ENCODE measurements around the gene MED13.

The MED13 gene

DNA sequence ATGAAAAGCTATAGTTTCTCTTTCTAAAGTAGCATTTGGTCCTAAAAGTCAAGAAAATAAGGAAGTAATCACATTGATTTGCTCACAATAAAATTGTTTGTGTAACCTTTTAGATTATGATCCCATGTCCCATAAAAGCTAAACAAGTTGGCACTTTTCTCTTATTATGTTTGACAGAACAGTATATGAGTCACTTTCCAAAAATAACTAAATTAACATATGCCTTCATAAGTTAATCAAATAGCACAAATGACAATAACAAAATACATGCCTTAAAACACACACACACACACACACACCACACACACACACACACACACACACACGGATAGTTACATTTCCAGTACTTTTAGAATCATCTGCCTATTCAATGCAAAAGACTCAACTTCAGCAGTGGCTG lies 2.8 kb downstream of the MED13 start (continued):
- 0 out of 2 replicates have a peak, but pooled peaks have one; percentile 21 for TF ChIP-seq MYNN (tag by site-specific recombination; IDR thresholded peaks at IDR 0.05; ENCODE audit: borderline replicate concordance)
- TF ChIP-seq ZNF837 (tag by site-specific recombination; IDR thresholded peaks at IDR 0.05), result no peak
- TF ChIP-seq, protein P1, sequence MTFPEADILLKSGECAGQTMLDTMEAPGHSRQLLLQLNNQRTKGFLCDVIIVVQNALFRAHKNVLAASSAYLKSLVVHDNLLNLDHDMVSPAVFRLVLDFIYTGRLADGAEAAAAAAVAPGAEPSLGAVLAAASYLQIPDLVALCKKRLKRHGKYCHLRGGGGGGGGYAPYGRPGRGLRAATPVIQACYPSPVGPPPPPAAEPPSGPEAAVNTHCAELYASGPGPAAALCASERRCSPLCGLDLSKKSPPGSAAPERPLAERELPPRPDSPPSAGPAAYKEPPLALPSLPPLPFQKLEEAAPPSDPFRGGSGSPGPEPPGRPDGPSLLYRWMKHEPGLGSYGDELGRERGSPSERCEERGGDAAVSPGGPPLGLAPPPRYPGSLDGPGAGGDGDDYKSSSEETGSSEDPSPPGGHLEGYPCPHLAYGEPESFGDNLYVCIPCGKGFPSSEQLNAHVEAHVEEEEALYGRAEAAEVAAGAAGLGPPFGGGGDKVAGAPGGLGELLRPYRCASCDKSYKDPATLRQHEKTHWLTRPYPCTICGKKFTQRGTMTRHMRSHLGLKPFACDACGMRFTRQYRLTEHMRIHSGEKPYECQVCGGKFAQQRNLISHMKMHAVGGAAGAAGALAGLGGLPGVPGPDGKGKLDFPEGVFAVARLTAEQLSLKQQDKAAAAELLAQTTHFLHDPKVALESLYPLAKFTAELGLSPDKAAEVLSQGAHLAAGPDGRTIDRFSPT (tag by site-specific recombination; IDR thresholded peaks at IDR 0.05), result peak; percentile 16; the same call in 1 of the 2 replicates
- TF ChIP-seq ZNF19 (tag by site-specific recombination; IDR thresholded peaks at IDR 0.05; ENCODE audit: low read depth), result no peak
- TF ChIP-seq, protein P2, sequence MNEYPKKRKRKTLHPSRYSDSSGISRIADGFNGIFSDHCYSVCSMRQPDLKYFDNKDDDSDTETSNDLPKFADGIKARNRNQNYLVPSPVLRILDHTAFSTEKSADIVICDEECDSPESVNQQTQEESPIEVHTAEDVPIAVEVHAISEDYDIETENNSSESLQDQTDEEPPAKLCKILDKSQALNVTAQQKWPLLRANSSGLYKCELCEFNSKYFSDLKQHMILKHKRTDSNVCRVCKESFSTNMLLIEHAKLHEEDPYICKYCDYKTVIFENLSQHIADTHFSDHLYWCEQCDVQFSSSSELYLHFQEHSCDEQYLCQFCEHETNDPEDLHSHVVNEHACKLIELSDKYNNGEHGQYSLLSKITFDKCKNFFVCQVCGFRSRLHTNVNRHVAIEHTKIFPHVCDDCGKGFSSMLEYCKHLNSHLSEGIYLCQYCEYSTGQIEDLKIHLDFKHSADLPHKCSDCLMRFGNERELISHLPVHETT (tag by site-specific recombination; IDR thresholded peaks at IDR 0.05), result peak; percentile 81
- no peak for TF ChIP-seq ZNF426 (tag by site-specific recombination; IDR thresholded peaks at IDR 0.05)
- TF ChIP-seq, protein P3, sequence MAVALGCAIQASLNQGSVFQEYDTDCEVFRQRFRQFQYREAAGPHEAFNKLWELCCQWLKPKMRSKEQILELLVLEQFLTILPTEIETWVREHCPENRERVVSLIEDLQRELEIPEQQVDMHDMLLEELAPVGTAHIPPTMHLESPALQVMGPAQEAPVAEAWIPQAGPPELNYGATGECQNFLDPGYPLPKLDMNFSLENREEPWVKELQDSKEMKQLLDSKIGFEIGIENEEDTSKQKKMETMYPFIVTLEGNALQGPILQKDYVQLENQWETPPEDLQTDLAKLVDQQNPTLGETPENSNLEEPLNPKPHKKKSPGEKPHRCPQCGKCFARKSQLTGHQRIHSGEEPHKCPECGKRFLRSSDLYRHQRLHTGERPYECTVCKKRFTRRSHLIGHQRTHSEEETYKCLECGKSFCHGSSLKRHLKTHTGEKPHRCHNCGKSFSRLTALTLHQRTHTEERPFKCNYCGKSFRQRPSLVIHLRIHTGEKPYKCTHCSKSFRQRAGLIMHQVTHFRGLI (tag by site-specific recombination; IDR thresholded peaks at IDR 0.05), result no peak
- TF ChIP-seq, protein P4, sequence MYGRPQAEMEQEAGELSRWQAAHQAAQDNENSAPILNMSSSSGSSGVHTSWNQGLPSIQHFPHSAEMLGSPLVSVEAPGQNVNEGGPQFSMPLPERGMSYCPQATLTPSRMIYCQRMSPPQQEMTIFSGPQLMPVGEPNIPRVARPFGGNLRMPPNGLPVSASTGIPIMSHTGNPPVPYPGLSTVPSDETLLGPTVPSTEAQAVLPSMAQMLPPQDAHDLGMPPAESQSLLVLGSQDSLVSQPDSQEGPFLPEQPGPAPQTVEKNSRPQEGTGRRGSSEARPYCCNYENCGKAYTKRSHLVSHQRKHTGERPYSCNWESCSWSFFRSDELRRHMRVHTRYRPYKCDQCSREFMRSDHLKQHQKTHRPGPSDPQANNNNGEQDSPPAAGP (tag by site-specific recombination; IDR thresholded peaks at IDR 0.05), result no peak
- no peak for TF ChIP-seq ZNF561 (tag by site-specific recombination; IDR thresholded peaks at IDR 0.05; ENCODE audit: borderline replicate concordance)
- TF ChIP-seq ZBTB17 (tag by site-specific recombination; IDR thresholded peaks at IDR 0.05), result peak; percentile 43; the same call in 1 of the 2 replicates
- peak; percentile 45; the same call in 1 of the 2 replicates for TF ChIP-seq ZNF843 (tag by site-specific recombination; IDR thresholded peaks at IDR 0.05)
- no peak for TF ChIP-seq ZNF48 (tag by site-specific recombination; IDR thresholded peaks at IDR 0.05)
- no peak for TF ChIP-seq ZNF791 (tag by site-specific recombination; IDR thresholded peaks at IDR 0.05)
- 0 out of 2 replicates have a peak, but pooled peaks have one; percentile 19 for TF ChIP-seq ZNF600 (tag by site-specific recombination; IDR thresholded peaks at IDR 0.05)
- TF ChIP-seq ZXDB (tag by site-specific recombination; IDR thresholded peaks at IDR 0.05), result peak; percentile 31; the same call in 1 of the 2 replicates
- no peak for TF ChIP-seq EGR2 (tag by site-specific recombination; IDR thresholded peaks at IDR 0.05; ENCODE audit: low read depth)
- no peak for TF ChIP-seq ZNF621 (tag by site-specific recombination; IDR thresholded peaks at IDR 0.05)
- peak; percentile 40; the same call in 1 of the 2 replicates for TF ChIP-seq ZFP69B (tag by site-specific recombination; IDR thresholded peaks at IDR 0.05)
- peak; percentile 61; the same call in 1 of the 2 replicates for TF ChIP-seq OSR2 (tag by site-specific recombination; IDR thresholded peaks at IDR 0.05)
- TF ChIP-seq ZNF501 (tag by site-specific recombination; IDR thresholded peaks at IDR 0.05), result no peak
- no peak for TF ChIP-seq ZNF707 (tag by site-specific recombination; IDR thresholded peaks at IDR 0.05)
- no peak for TF ChIP-seq ZNF521 (tag by site-specific recombination; IDR thresholded peaks at IDR 0.05)
- TF ChIP-seq, protein P5, sequence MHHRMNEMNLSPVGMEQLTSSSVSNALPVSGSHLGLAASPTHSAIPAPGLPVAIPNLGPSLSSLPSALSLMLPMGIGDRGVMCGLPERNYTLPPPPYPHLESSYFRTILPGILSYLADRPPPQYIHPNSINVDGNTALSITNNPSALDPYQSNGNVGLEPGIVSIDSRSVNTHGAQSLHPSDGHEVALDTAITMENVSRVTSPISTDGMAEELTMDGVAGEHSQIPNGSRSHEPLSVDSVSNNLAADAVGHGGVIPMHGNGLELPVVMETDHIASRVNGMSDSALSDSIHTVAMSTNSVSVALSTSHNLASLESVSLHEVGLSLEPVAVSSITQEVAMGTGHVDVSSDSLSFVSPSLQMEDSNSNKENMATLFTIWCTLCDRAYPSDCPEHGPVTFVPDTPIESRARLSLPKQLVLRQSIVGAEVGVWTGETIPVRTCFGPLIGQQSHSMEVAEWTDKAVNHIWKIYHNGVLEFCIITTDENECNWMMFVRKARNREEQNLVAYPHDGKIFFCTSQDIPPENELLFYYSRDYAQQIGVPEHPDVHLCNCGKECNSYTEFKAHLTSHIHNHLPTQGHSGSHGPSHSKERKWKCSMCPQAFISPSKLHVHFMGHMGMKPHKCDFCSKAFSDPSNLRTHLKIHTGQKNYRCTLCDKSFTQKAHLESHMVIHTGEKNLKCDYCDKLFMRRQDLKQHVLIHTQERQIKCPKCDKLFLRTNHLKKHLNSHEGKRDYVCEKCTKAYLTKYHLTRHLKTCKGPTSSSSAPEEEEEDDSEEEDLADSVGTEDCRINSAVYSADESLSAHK (tag by site-specific recombination; IDR thresholded peaks at IDR 0.05), result 0 out of 2 replicates have a peak, but pooled peaks have one; percentile 21
- peak; percentile 52; the same call in 1 of the 2 replicates for TF ChIP-seq WT1 (tag by site-specific recombination; IDR thresholded peaks at IDR 0.05)
- no peak for TF ChIP-seq ZNF175 (tag by site-specific recombination; IDR thresholded peaks at IDR 0.05)
- TF ChIP-seq, protein P6, sequence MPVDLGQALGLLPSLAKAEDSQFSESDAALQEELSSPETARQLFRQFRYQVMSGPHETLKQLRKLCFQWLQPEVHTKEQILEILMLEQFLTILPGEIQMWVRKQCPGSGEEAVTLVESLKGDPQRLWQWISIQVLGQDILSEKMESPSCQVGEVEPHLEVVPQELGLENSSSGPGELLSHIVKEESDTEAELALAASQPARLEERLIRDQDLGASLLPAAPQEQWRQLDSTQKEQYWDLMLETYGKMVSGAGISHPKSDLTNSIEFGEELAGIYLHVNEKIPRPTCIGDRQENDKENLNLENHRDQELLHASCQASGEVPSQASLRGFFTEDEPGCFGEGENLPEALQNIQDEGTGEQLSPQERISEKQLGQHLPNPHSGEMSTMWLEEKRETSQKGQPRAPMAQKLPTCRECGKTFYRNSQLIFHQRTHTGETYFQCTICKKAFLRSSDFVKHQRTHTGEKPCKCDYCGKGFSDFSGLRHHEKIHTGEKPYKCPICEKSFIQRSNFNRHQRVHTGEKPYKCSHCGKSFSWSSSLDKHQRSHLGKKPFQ (tag by site-specific recombination; IDR thresholded peaks at IDR 0.05), result 0 out of 2 replicates have a peak, but pooled peaks have one; percentile 33
- TF ChIP-seq ZBTB1 (tag by site-specific recombination; IDR thresholded peaks at IDR 0.05), result 0 out of 2 replicates have a peak, but pooled peaks have one; percentile 43
